ENCODE data around the gene RXRG. TPM values are rescaled to one million over a fixed set of nuclear protein-coding genes. Genes with fewer than 3 reads are reported as not detected.

Gene RXRG
- total RNA-seq, 1 donor from 2014 or later, result not detected

DNA sequence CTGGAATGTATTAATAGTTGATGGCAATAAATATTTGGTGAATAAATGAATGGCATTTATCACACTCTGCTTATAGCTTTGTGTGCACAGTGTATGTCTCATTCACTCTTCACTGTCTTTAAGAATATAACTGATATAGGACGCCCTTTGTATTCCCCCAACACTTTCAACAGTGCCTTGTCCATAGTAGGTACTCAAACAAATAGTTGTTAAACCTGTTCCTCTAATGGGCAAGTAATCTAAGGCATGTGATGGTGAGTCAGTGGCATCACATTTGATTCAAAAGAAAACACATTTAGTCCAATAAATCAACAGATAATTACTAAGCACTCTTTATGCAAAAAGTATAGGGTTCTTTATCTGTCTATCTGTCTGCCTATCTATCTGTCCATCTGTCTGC, 11.2 kb upstream of the RXRG start:
- no peak for DNase-seq (ENCODE audit: low read depth)
- Mint-ChIP-seq H3K27me3 (ENCODE audit: low read depth, unreplicated experiment) (peaks cover 59% of the 10 kb centered on the region), H3K9me3 (ENCODE audit: unreplicated experiment) (no peaks in the 10 kb centered on the region), H3K4me3 (ENCODE audit: unreplicated experiment) (no peak overlapping the region), H3K36me3 (ENCODE audit: low read depth, unreplicated experiment) (no peaks in the 10 kb centered on the region), H3K27ac (ENCODE audit: unreplicated experiment) (no peak overlapping the region), H3K4me1 (ENCODE audit: low read depth, unreplicated experiment) (no peaks in the 10 kb centered on the region)
- no peaks in the 10 kb centered on the region for H3K4me1 ChIP-seq (ENCODE audit: insufficient read depth, low read length)
- no peak overlapping the region for H2AFZ ChIP-seq (ENCODE audit: low read depth, low read length)
- H3K9me3 ChIP-seq (ENCODE audit: insufficient read depth, low read depth, low read length), result no peaks in the 10 kb centered on the region
- H3K27me3 ChIP-seq (ENCODE audit: insufficient read depth, low read length), result no peaks in the 10 kb centered on the region
- H3K9ac ChIP-seq (ENCODE audit: low read length), result no peak overlapping the region
- no peaks in the 10 kb centered on the region for H4K20me1 ChIP-seq (ENCODE audit: insufficient read depth, low read length)
- H3K4me3 ChIP-seq (ENCODE audit: insufficient read depth, low read depth, low read length), result no peak overlapping the region
- H3K27ac ChIP-seq (ENCODE audit: low read depth, low read length), result no peak overlapping the region
- no peak overlapping the region for H3K4me2 ChIP-seq (ENCODE audit: low read length)
- no peak for FAIRE-seq
- TF ChIP-seq, protein P1, sequence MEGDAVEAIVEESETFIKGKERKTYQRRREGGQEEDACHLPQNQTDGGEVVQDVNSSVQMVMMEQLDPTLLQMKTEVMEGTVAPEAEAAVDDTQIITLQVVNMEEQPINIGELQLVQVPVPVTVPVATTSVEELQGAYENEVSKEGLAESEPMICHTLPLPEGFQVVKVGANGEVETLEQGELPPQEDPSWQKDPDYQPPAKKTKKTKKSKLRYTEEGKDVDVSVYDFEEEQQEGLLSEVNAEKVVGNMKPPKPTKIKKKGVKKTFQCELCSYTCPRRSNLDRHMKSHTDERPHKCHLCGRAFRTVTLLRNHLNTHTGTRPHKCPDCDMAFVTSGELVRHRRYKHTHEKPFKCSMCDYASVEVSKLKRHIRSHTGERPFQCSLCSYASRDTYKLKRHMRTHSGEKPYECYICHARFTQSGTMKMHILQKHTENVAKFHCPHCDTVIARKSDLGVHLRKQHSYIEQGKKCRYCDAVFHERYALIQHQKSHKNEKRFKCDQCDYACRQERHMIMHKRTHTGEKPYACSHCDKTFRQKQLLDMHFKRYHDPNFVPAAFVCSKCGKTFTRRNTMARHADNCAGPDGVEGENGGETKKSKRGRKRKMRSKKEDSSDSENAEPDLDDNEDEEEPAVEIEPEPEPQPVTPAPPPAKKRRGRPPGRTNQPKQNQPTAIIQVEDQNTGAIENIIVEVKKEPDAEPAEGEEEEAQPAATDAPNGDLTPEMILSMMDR (IDR thresholded peaks at IDR 0.05; ENCODE audit: insufficient read depth, low read depth, low read length), result no peak
- no peak for TF ChIP-seq EZH2 (IDR thresholded peaks at IDR 0.05; ENCODE audit: insufficient read depth, low read length)
- no peaks in the 10 kb centered on the region for H3K36me3 ChIP-seq (ENCODE audit: insufficient read depth, low read length)
- H3K79me2 ChIP-seq (ENCODE audit: insufficient read depth, low read length), result no peaks in the 10 kb centered on the region

DNA sequence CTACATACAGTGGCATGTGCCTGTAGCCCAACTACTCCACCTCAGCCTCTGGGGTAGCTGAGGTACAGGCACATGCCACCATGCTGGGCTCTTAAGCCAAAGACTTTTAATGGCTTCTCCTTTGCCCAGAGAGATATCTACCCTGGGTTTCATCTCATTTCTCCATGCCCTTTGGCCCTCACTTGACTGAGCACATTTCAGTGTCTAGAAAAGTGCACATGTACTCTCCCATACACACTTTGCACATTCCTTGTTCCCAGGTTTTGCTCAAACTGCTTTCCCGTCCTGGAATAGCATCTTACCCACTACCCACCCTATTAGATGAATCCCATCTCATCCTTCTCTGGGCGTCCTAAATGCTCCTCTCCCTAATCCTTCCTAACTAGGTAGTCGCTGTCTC, 10.2 kb upstream of the RXRG start:
- no peaks in the 10 kb centered on the region for H3K79me2 ChIP-seq (ENCODE audit: insufficient read depth, low read length)
- no peak overlapping the region for H3K27ac ChIP-seq (ENCODE audit: low read depth, low read length)
- Mint-ChIP-seq H3K36me3 (ENCODE audit: low read depth, unreplicated experiment) (no peaks in the 10 kb centered on the region), H3K27ac (ENCODE audit: unreplicated experiment) (no peak overlapping the region), H3K9me3 (ENCODE audit: unreplicated experiment) (no peaks in the 10 kb centered on the region), H3K4me1 (ENCODE audit: low read depth, unreplicated experiment) (no peaks in the 10 kb centered on the region), H3K4me3 (ENCODE audit: unreplicated experiment) (no peak overlapping the region), H3K27me3 (ENCODE audit: low read depth, unreplicated experiment) (peaks cover 69% of the 10 kb centered on the region)
- no peaks in the 10 kb centered on the region for H3K4me1 ChIP-seq (ENCODE audit: insufficient read depth, low read length)
- H2AFZ ChIP-seq (ENCODE audit: low read depth, low read length), result no peak overlapping the region
- H3K27me3 ChIP-seq (ENCODE audit: insufficient read depth, low read length), result no peaks in the 10 kb centered on the region
- no peak overlapping the region for H3K4me3 ChIP-seq (ENCODE audit: insufficient read depth, low read depth, low read length)
- no peaks in the 10 kb centered on the region for H3K36me3 ChIP-seq (ENCODE audit: insufficient read depth, low read length)
- no peaks in the 10 kb centered on the region for H4K20me1 ChIP-seq (ENCODE audit: insufficient read depth, low read length)
- TF ChIP-seq, protein P1 (IDR thresholded peaks at IDR 0.05; ENCODE audit: insufficient read depth, low read depth, low read length), result no peak
- TF ChIP-seq EZH2 (IDR thresholded peaks at IDR 0.05; ENCODE audit: insufficient read depth, low read length), result no peak
- no peaks in the 10 kb centered on the region for H3K9me3 ChIP-seq (ENCODE audit: insufficient read depth, low read depth, low read length)
- DNase-seq (ENCODE audit: low read depth), result no peak
- H3K9ac ChIP-seq (ENCODE audit: low read length), result no peak overlapping the region
- H3K4me2 ChIP-seq (ENCODE audit: low read length), result no peak overlapping the region
- FAIRE-seq, result no peak

DNA sequence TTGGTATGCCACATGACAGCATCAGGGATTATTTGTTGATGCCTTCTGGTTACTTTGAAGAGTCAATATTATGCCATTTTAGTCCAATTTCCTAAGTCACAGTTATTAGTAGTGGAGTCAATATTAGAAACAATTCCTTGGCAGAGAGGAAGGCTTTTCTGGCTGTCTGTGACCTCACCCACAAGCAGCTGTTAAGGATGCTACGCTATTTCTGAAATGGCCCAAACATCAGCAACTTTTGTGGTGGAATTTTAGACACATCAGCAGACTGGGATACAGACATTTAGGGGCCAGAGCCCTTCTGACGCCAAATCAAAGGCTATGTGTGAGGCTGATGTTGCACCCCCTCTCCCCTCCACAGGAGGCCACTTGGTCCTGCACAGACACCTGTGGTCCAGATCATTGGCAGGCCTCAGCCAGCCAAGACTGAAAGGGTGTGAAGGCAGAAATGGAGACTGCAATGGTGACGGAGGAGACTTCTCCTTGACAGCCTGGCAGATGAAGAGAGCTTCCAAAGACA, 9.2 kb upstream of the RXRG start:
- no peaks in the 10 kb centered on the region for H3K36me3 ChIP-seq (ENCODE audit: insufficient read depth, low read length)
- H3K9me3 ChIP-seq (ENCODE audit: insufficient read depth, low read depth, low read length), result no peaks in the 10 kb centered on the region
- no peaks in the 10 kb centered on the region for H3K27me3 ChIP-seq (ENCODE audit: insufficient read depth, low read length)
- TF ChIP-seq EZH2 (IDR thresholded peaks at IDR 0.05; ENCODE audit: insufficient read depth, low read length), result no peak
- TF ChIP-seq, protein P1 (IDR thresholded peaks at IDR 0.05; ENCODE audit: insufficient read depth, low read depth, low read length), result no peak
- no peaks in the 10 kb centered on the region for H3K4me1 ChIP-seq (ENCODE audit: insufficient read depth, low read length)
- no peak overlapping the region for H3K27ac ChIP-seq (ENCODE audit: low read depth, low read length)
- Mint-ChIP-seq H3K27ac (ENCODE audit: unreplicated experiment) (no peak overlapping the region), H3K4me1 (ENCODE audit: low read depth, unreplicated experiment) (no peaks in the 10 kb centered on the region), H3K36me3 (ENCODE audit: low read depth, unreplicated experiment) (no peaks in the 10 kb centered on the region), H3K4me3 (ENCODE audit: unreplicated experiment) (no peak overlapping the region), H3K27me3 (ENCODE audit: low read depth, unreplicated experiment) (peaks cover 67% of the 10 kb centered on the region), H3K9me3 (ENCODE audit: unreplicated experiment) (no peaks in the 10 kb centered on the region)
- H2AFZ ChIP-seq (ENCODE audit: low read depth, low read length), result no peak overlapping the region
- H4K20me1 ChIP-seq (ENCODE audit: insufficient read depth, low read length), result no peaks in the 10 kb centered on the region
- no peak overlapping the region for H3K4me2 ChIP-seq (ENCODE audit: low read length)
- H3K79me2 ChIP-seq (ENCODE audit: insufficient read depth, low read length), result no peaks in the 10 kb centered on the region
- FAIRE-seq (no peak), DNase-seq (ENCODE audit: low read depth) (no peak)
- H3K9ac ChIP-seq (ENCODE audit: low read length), result no peak overlapping the region
- H3K4me3 ChIP-seq (ENCODE audit: insufficient read depth, low read depth, low read length), result no peak overlapping the region
